ENCODE results near the gene TAF11L13. TPM values are rescaled to one million over a fixed set of nuclear protein-coding genes. Genes with fewer than 3 reads are reported as not detected.
"Not testable (repeated sequence)": the region's sequence is repeated elsewhere in the genome, so short reads cannot be mapped to it uniquely, and the experiment has no call there.

The TAF11L13 gene
- not detected in 2 replicates for total RNA-seq
- long read RNA-seq = 0 reads

DNA sequence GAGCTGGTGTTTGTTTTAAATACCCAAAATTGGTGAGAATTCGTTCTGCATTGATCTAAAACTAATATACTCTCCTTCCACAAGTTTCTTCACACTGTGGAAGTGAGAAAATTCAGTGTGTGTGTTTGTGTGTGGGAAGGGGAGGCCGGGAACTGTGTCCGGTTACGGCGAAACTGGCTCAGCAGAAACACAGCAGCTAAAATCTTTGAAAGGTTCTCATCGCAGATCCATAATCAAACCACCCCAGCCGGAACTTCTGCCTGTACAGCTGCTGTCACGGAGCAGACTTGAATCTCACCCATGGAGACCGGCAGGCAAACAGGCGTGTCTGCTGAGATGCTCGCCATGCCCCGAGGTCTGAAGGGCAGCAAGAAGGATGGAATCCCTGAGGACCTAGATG, at the start of gene TAF11L13:
Gene TAF11L13 (plus strand): TSS at position 301 of the 400 bp plus-strand sequence.
- not testable (repeated sequence) for H3K9me3 Mint-ChIP-seq; H3K27ac Mint-ChIP-seq (ENCODE audit: unreplicated experiment); H3K36me3 Mint-ChIP-seq (ENCODE audit: low read depth); H3K4me3 Mint-ChIP-seq; DNase-seq (ENCODE audit: low read depth, low spot score); H3K4me1 Mint-ChIP-seq; H3K27me3 Mint-ChIP-seq (ENCODE audit: low read depth)

DNA sequence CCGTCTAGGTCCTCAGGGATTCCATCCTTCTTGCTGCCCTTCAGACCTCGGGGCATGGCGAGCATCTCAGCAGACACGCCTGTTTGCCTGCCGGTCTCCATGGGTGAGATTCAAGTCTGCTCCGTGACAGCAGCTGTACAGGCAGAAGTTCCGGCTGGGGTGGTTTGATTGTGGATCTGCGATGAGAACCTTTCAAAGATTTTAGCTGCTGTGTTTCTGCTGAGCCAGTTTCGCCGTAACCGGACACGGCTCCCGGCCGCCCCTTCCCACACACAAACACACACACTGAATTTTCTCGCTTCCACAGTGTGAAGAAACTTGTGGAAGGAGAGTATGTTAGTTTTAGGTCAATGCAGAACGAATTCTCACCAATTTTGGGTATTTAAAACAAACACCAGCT, 46.2 kb upstream of the TAF11L13 start, which contains the start of gene TAF11L7:
Gene TAF11L7 (minus strand): TSS at position 101 of the 400 bp plus-strand sequence.
- H3K4me3 Mint-ChIP-seq; DNase-seq (ENCODE audit: low read depth, low spot score); H3K27me3 Mint-ChIP-seq (ENCODE audit: low read depth); H3K4me1 Mint-ChIP-seq; H3K9me3 Mint-ChIP-seq; H3K36me3 Mint-ChIP-seq (ENCODE audit: low read depth); H3K27ac Mint-ChIP-seq (ENCODE audit: unreplicated experiment): not testable (repeated sequence)

GRCh38 chr5:17590860-17591259, 41.0 kb upstream of the TAF11L13 start, which contains the start of gene TAF11L8:
Gene TAF11L8, minus strand, starts transcription at chr5:17590960.
- not testable (repeated sequence) for H3K4me3 Mint-ChIP-seq; H3K9me3 Mint-ChIP-seq; DNase-seq (ENCODE audit: low read depth, low spot score)

GRCh38 chr5:17594255-17594654, 37.6 kb upstream of the TAF11L13 start, which contains the start of gene TAF11L9:
Gene TAF11L9, minus strand, starts transcription at chr5:17594394.
- not testable (repeated sequence) for H3K4me1 Mint-ChIP-seq; H3K4me3 Mint-ChIP-seq; H3K27me3 Mint-ChIP-seq (ENCODE audit: low read depth); H3K9me3 Mint-ChIP-seq; H3K27ac Mint-ChIP-seq (ENCODE audit: unreplicated experiment); H3K36me3 Mint-ChIP-seq (ENCODE audit: low read depth)
- DNase-seq (ENCODE audit: low read depth, low spot score) = peak; percentile 5

More at GRCh38 chr5:17590860-17591259, 41.0 kb upstream of the TAF11L13 start, which contains the start of gene TAF11L8:
- H3K4me1 Mint-ChIP-seq; H3K27ac Mint-ChIP-seq (ENCODE audit: unreplicated experiment); H3K27me3 Mint-ChIP-seq (ENCODE audit: low read depth); H3K36me3 Mint-ChIP-seq (ENCODE audit: low read depth): not testable (repeated sequence)

DNA sequence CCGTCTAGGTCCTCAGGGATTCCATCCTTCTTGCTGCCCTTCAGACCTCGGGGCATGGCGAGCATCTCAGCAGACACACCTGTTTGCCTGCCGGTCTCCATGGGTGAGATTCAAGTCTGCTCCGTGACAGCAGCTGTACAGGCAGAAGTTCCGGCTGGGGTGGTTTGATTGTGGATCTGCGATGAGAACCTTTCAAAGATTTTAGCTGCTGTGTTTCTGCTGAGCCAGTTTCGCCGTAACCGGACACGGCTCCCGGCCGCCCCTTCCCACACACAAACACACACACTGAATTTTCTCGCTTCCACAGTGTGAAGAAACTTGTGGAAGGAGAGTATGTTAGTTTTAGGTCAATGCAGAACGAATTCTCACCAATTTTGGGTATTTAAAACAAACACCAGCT, 34.2 kb upstream of the TAF11L13 start, which contains the start of gene TAF11L10:
Gene TAF11L10 (minus strand): TSS at position 101 of the 400 bp plus-strand sequence.
- DNase-seq (ENCODE audit: low read depth, low spot score); H3K27me3 Mint-ChIP-seq (ENCODE audit: low read depth); H3K27ac Mint-ChIP-seq (ENCODE audit: unreplicated experiment); H3K4me1 Mint-ChIP-seq; H3K9me3 Mint-ChIP-seq; H3K36me3 Mint-ChIP-seq (ENCODE audit: low read depth); H3K4me3 Mint-ChIP-seq: not testable (repeated sequence)

DNA sequence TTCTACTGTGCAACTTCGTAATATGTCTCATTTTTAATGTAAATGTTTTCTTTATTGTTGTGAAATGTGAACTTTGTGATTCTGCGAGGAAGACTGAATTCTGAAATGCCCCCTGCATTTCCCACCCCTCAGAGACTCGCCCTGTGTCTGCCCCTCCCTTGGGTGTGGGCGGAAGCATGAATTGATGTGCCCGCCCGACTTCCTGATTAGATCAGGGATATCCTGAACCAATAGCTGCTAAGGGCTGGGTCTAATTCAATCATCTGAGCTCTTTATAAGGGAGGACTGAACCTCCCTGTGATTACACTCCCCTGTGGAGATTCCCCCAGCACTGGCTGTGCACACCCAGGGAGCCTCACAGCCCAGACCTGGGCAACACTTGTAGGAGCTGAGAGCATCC, 28.0 kb upstream of the TAF11L13 start, which contains the start of gene TAF11L11:
Gene TAF11L11 (plus strand): TSS at position 304 of the 400 bp plus-strand sequence.
- H3K4me1 Mint-ChIP-seq; H3K27me3 Mint-ChIP-seq (ENCODE audit: low read depth); H3K9me3 Mint-ChIP-seq; H3K27ac Mint-ChIP-seq (ENCODE audit: unreplicated experiment); H3K36me3 Mint-ChIP-seq (ENCODE audit: low read depth); H3K4me3 Mint-ChIP-seq; DNase-seq (ENCODE audit: low read depth, low spot score): not testable (repeated sequence)

DNA sequence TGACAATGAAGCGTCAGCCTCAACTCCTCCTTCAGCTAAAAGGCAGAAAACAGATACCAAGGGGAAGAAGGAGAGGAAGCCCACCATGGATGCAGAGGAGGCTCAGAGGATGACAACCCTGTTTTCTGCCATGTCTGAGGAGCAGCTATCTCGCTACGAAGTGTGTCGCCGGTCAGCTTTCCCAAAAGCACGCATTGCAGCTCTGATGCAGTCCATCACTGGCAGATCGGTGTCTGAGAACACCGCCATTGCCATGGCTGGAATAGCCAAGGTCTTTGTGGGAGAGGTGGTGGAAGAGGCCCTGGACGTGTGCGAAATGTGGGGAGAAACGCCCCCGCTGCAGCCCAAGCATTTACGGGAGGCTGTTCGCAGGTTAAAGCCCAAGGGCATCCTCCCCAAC, 26.9 kb upstream of the TAF11L13 start:
- DNase-seq (ENCODE audit: low read depth, low spot score) = no peak
- Mint-ChIP-seq H3K27ac (ENCODE audit: unreplicated experiment) (no peak overlapping the region), H3K27me3 (ENCODE audit: low read depth) (no peaks in the 10 kb centered on the region), H3K4me1 (no peaks in the 10 kb centered on the region), H3K4me3 (no peak overlapping the region), H3K36me3 (ENCODE audit: low read depth) (no peaks in the 10 kb centered on the region), H3K9me3 (no peaks in the 10 kb centered on the region)
- TF ChIP-seq, protein P1, sequence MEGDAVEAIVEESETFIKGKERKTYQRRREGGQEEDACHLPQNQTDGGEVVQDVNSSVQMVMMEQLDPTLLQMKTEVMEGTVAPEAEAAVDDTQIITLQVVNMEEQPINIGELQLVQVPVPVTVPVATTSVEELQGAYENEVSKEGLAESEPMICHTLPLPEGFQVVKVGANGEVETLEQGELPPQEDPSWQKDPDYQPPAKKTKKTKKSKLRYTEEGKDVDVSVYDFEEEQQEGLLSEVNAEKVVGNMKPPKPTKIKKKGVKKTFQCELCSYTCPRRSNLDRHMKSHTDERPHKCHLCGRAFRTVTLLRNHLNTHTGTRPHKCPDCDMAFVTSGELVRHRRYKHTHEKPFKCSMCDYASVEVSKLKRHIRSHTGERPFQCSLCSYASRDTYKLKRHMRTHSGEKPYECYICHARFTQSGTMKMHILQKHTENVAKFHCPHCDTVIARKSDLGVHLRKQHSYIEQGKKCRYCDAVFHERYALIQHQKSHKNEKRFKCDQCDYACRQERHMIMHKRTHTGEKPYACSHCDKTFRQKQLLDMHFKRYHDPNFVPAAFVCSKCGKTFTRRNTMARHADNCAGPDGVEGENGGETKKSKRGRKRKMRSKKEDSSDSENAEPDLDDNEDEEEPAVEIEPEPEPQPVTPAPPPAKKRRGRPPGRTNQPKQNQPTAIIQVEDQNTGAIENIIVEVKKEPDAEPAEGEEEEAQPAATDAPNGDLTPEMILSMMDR (conservative IDR thresholded peaks at IDR 0.05) = no peak

GRCh38 chr5:17607461-17607860, 24.4 kb upstream of the TAF11L13 start:
- not testable (repeated sequence) for H3K27ac Mint-ChIP-seq (ENCODE audit: unreplicated experiment); H3K36me3 Mint-ChIP-seq (ENCODE audit: low read depth); H3K9me3 Mint-ChIP-seq; H3K27me3 Mint-ChIP-seq (ENCODE audit: low read depth); DNase-seq (ENCODE audit: low read depth, low spot score); H3K4me3 Mint-ChIP-seq; H3K4me1 Mint-ChIP-seq

DNA sequence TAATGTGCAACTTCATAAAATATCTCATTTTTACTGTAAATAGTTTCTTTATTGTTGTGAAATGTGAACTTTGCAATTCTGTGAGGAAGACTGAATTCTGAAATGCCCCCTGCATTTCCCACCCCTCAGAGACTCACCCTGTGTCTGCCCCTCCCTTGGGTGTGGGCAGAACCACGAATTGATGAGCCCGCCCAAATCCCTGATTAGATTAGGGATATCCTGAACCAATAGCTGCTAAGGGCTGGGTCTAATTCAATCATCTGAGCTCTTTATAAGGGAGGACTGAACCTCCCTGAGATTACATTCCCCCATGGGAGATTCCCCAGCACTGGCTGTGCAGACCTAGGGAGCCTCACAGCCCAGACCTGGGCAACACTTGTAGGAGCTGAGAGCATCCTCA, 21.8 kb upstream of the TAF11L13 start, which contains the start of gene TAF11L12:
Gene TAF11L12 (plus strand): TSS at position 301 of the 400 bp plus-strand sequence.
- H3K36me3 Mint-ChIP-seq (ENCODE audit: low read depth); DNase-seq (ENCODE audit: low read depth, low spot score); H3K4me3 Mint-ChIP-seq; H3K9me3 Mint-ChIP-seq; H3K4me1 Mint-ChIP-seq; H3K27me3 Mint-ChIP-seq (ENCODE audit: low read depth): not testable (repeated sequence)
- peak within 1 kb of the TSS; percentile 62 for H3K27ac Mint-ChIP-seq (ENCODE audit: unreplicated experiment)

All from neural crest cell (in vitro differentiated cells).